ENCODE data around the gene KLHDC10. TPM values are rescaled to one million over a fixed set of nuclear protein-coding genes. Genes with fewer than 3 reads are reported as not detected.
"Not testable (repeated sequence)": the region's sequence is repeated elsewhere in the genome, so short reads cannot be mapped to it uniquely, and the experiment has no call there.

Gene KLHDC10
- polyA plus RNA-seq, 1 donor (not counting 4 experiments of a cell fraction or from before 2014, with no cell fraction given): 22.7 TPM

GRCh38 chr7:130144312-130145171 is 74.2 kb downstream of the KLHDC10 start:
- no peak for FAIRE-seq
- no peak overlapping the region for H3K27ac ChIP-seq (ENCODE audit: control insufficient read depth, insufficient read depth, low read length)

GRCh38 chr7:130145424-130146100 is 75.2 kb downstream of the KLHDC10 start:
- no peak for TF ChIP-seq CTCF (optimal IDR thresholded peaks at IDR 0.05 in 1 of 3, IDR thresholded peaks at IDR 0.05 in 1 of 3, conservative IDR thresholded peaks at IDR 0.05 in 1 of 3; ENCODE audit: extremely low read depth in 1 of 3, insufficient read depth in 2 of 3, low read length in 3 of 3)
- Histone ChIP-seq H3K4me1 (ENCODE audit: control insufficient read depth, extremely low read depth, insufficient read depth, low read length) (peaks cover 4% of the 10 kb centered on the region), H2AFZ (ENCODE audit: control insufficient read depth, low read length) (no peak overlapping the region), H3K4me3 (ENCODE audit: control insufficient read depth in 2 of 3, extremely low read depth in 1 of 3, insufficient read depth in 2 of 3, low read depth in 1 of 3, low read length in 3 of 3) (no peak overlapping the region), H3K27me3 (ENCODE audit: control insufficient read depth, extremely low read depth, insufficient read depth, low read length) (peaks cover 4% of the 10 kb centered on the region), H3K27ac (ENCODE audit: control insufficient read depth, insufficient read depth, low read length) (no peak overlapping the region), H3K9ac (ENCODE audit: control insufficient read depth, extremely low read depth, insufficient read depth, low read length) (no peak overlapping the region), H4K20me1 (ENCODE audit: control insufficient read depth, extremely low read depth, insufficient read depth, low read length) (no peaks in the 10 kb centered on the region), H3K79me2 (ENCODE audit: control insufficient read depth, insufficient read depth, low read length) (no peaks in the 10 kb centered on the region), H3K4me2 (ENCODE audit: control insufficient read depth, extremely low read depth, insufficient read depth, low read depth, low read length) (no peak overlapping the region), H3K36me3 (ENCODE audit: control insufficient read depth in 2 of 2, extremely low read depth in 1 of 2, insufficient read depth in 2 of 2, low read length in 2 of 2) (no peaks in the 10 kb centered on the region), H3K9me3 (ENCODE audit: control insufficient read depth, low read depth, low read length) (no peaks in the 10 kb centered on the region), H3K9me1 (ENCODE audit: control insufficient read depth, extremely low read depth, insufficient read depth, low read length) (no peaks in the 10 kb centered on the region)
- FAIRE-seq: no peak
- no peak for DNase-seq (ENCODE audit: low read depth, low spot score)
- dilution Hi-C loops (cut with MboI; ENCODE audit: extremely low pct_ligation_motif_present, low sequenced_read_pairs): no loop called here

More at GRCh38 chr7:130144312-130145171, 74.2 kb downstream of the KLHDC10 start:
- H3K27me3 ChIP-seq (ENCODE audit: control insufficient read depth, extremely low read depth, insufficient read depth, low read length): peaks cover 4% of the 10 kb centered on the region
- H3K4me3 ChIP-seq (ENCODE audit: control insufficient read depth in 2 of 3, extremely low read depth in 1 of 3, insufficient read depth in 2 of 3, low read depth in 1 of 3, low read length in 3 of 3): no peak overlapping the region
- DNase-seq (ENCODE audit: low read depth, low spot score): no peak
- H2AFZ ChIP-seq (ENCODE audit: control insufficient read depth, low read length): no peak overlapping the region
- no peaks in the 10 kb centered on the region for H3K79me2 ChIP-seq (ENCODE audit: control insufficient read depth, insufficient read depth, low read length)
- H3K4me2 ChIP-seq (ENCODE audit: control insufficient read depth, extremely low read depth, insufficient read depth, low read depth, low read length): no peak overlapping the region
- no peaks in the 10 kb centered on the region for H4K20me1 ChIP-seq (ENCODE audit: control insufficient read depth, extremely low read depth, insufficient read depth, low read length)
- no peak overlapping the region for H3K9ac ChIP-seq (ENCODE audit: control insufficient read depth, extremely low read depth, insufficient read depth, low read length)
- TF ChIP-seq EZH2 (IDR thresholded peaks at IDR 0.05; ENCODE audit: low read length) (no peak), CTCF (optimal IDR thresholded peaks at IDR 0.05 in 1 of 3, IDR thresholded peaks at IDR 0.05 in 1 of 3, conservative IDR thresholded peaks at IDR 0.05 in 1 of 3; ENCODE audit: extremely low read depth in 1 of 3, insufficient read depth in 2 of 3, low read length in 3 of 3) (no peak)
- peaks cover 4% of the 10 kb centered on the region for H3K4me1 ChIP-seq (ENCODE audit: control insufficient read depth, extremely low read depth, insufficient read depth, low read length)
- H3K36me3 ChIP-seq (ENCODE audit: control insufficient read depth in 2 of 2, extremely low read depth in 1 of 2, insufficient read depth in 2 of 2, low read length in 2 of 2): peaks cover 3 to 8% of the 10 kb centered on the region in 2 experiments
- dilution Hi-C loops (cut with MboI; ENCODE audit: extremely low pct_ligation_motif_present, low sequenced_read_pairs): no loop called here
- H3K9me3 ChIP-seq (ENCODE audit: control insufficient read depth, low read depth, low read length): no peaks in the 10 kb centered on the region
- H3K9me1 ChIP-seq (ENCODE audit: control insufficient read depth, extremely low read depth, insufficient read depth, low read length): no peaks in the 10 kb centered on the region

GRCh38 chr7:130146142-130146541 is 75.8 kb downstream of the KLHDC10 start:
- H3K4me3 ChIP-seq (ENCODE audit: control insufficient read depth in 2 of 3, extremely low read depth in 1 of 3, insufficient read depth in 2 of 3, low read depth in 1 of 3, low read length in 3 of 3); H3K79me2 ChIP-seq (ENCODE audit: control insufficient read depth, insufficient read depth, low read length); H3K9me1 ChIP-seq (ENCODE audit: control insufficient read depth, extremely low read depth, insufficient read depth, low read length); H3K9ac ChIP-seq (ENCODE audit: control insufficient read depth, extremely low read depth, insufficient read depth, low read length); H3K36me3 ChIP-seq (ENCODE audit: control insufficient read depth in 2 of 2, extremely low read depth in 1 of 2, insufficient read depth in 2 of 2, low read length in 2 of 2); H3K27ac ChIP-seq (ENCODE audit: control insufficient read depth, insufficient read depth, low read length); H2AFZ ChIP-seq (ENCODE audit: control insufficient read depth, low read length); H4K20me1 ChIP-seq (ENCODE audit: control insufficient read depth, extremely low read depth, insufficient read depth, low read length); H3K9me3 ChIP-seq (ENCODE audit: control insufficient read depth, low read depth, low read length); dilution Hi-C loops (cut with MboI; ENCODE audit: extremely low pct_ligation_motif_present, low sequenced_read_pairs); H3K4me1 ChIP-seq (ENCODE audit: control insufficient read depth, extremely low read depth, insufficient read depth, low read length); H3K4me2 ChIP-seq (ENCODE audit: control insufficient read depth, extremely low read depth, insufficient read depth, low read depth, low read length); H3K27me3 ChIP-seq (ENCODE audit: control insufficient read depth, extremely low read depth, insufficient read depth, low read length); FAIRE-seq; DNase-seq (ENCODE audit: low read depth, low spot score): not testable (repeated sequence)
